Stimulated activated CD4-positive, alpha-beta T cell treated with anti-CD3 and anti-CD28 coated beads, Interleukin-1b, Interleukin-23, amount 100 ng/mL, for 4 hours (primary cell): Measurements from ENCODE around the gene XPO1.
A peak's percentile ranks its signal among the peaks of the same experiment; 100 is the strongest.
"Not testable (repeated sequence)": the region's sequence is repeated elsewhere in the genome, so short reads cannot be mapped to it uniquely, and the experiment has no call there.

Source experiments
- DNase-seq, 2 donors: peaks; one replicate each; pipeline ENCODE4 v3.0.0-alpha.2; 2020; ENCODE audit warnings: low read depth in 2 of 2

XPO1 gene, protein sequence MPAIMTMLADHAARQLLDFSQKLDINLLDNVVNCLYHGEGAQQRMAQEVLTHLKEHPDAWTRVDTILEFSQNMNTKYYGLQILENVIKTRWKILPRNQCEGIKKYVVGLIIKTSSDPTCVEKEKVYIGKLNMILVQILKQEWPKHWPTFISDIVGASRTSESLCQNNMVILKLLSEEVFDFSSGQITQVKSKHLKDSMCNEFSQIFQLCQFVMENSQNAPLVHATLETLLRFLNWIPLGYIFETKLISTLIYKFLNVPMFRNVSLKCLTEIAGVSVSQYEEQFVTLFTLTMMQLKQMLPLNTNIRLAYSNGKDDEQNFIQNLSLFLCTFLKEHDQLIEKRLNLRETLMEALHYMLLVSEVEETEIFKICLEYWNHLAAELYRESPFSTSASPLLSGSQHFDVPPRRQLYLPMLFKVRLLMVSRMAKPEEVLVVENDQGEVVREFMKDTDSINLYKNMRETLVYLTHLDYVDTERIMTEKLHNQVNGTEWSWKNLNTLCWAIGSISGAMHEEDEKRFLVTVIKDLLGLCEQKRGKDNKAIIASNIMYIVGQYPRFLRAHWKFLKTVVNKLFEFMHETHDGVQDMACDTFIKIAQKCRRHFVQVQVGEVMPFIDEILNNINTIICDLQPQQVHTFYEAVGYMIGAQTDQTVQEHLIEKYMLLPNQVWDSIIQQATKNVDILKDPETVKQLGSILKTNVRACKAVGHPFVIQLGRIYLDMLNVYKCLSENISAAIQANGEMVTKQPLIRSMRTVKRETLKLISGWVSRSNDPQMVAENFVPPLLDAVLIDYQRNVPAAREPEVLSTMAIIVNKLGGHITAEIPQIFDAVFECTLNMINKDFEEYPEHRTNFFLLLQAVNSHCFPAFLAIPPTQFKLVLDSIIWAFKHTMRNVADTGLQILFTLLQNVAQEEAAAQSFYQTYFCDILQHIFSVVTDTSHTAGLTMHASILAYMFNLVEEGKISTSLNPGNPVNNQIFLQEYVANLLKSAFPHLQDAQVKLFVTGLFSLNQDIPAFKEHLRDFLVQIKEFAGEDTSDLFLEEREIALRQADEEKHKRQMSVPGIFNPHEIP (N-terminal part only)

DNA sequence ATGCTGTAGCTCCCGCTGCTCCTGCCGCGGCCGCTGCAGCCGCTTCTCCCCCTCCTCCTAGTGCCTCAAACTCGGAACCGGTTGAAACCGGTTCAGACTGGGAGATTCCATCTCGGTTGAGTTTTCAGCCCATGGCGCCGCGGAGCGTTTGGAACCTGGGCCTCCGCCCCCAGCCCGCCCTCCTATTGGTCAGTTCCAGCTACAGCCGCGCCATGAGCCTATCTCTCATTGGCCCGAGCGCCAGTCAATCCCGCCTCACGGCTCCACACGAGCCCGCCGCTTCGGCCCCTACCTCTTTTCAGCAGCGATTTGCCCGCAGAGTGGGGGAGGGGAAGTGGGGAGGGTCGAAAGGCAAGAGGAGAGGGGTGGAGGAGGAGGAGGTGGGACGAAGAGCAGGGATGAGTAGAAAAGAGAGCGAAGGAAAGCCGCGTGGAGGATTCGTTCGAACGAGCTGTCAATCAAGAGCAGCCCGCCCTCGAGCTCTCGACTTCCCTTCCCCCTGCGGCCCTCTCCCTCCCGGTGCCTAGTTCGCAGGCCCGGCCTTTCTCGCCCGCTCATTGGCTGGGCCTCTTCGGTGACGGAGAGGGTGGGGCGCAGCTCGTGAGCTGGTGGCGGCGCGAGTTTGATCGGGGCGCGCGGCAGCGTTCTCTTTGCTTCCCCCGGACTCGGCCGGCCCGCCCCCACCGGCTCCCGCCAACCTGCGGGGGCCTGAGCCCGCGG is at the start of gene XPO1:
Gene XPO1 (minus strand): TSS at position 157 of the 720 bp plus-strand sequence. CDS start 4,459 bp downstream, outside the sequence.
- peak; percentile 97 to 99 for DNase-seq

DNA sequence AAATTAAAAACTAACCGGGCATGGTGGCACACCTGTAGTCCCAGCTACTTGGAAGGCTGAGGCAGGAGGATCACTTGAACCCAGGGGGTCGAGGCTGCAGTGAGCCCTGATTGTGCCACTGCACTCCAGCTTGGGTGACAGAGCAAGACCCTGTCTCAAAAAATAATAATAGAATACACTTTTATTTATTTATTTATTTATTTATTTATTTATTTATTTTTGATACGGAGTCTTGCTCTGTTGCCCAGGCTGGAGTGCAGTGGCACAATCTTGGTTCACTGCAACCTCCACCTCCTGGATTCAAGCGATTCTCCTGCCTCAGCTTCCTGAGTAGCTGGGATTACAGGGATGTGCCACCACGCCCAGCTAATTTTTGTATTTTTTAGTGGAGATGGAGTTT is 48.8 kb upstream of the XPO1 start:
- DNase-seq = not testable (repeated sequence)

DNA sequence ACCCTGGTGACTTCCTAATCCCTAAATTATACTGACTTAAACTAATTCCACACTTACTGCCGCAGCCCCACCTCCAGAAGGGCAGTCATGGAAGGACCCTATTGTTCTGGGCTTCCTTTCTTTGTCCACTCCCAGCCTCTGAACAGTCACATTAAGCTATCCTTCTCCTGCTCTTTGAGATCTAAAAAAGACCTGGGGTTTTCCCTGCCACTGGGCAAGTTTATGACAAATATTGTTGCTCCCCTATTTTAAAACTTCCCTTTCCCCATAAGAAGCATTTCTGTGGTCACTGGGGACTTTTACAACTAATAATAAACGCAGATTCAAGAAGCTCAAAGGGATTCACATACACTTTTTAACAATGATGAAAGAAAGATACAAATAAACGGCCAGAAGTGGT is 47.2 kb upstream of the XPO1 start:
- DNase-seq = no peak

DNA sequence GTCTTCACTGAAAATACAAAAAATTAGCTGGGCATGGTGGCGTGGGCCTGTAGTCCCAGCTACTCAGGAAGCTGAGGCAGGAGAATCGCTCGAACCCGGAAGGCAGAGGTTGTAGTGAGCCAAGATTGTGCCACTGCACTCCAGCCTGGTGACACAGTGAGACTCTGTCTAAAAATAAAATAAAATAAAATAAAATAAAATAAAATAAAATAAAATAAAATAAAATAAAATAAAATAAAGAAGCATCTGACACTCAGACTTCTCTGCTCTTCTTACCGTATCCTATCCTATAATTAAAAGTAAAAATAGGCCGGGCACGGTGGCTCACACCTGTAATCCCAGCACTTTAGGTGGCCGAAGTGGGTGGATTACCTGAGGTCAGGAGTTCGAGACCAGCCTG is 46.2 kb upstream of the XPO1 start:
- DNase-seq = not testable (repeated sequence)

DNA sequence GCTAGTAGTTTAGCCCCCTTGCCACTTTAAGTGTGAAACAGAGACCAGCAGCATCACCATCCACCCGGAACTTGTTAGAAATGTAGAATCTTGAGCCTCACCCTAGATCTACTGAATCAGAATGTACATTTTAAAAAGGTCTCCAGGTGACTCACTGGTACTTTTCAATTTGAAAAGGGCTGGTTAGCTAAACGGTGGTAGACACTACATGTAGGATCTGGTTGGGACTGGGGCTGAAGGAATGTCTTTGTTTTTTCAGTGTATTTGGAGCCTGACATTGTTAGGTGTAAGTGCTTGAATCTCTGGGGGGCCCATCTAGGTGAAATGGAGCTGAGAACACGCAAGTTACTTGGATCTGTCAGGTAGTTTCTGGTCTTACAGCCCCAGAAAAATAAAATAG is 44.0 kb upstream of the XPO1 start:
- DNase-seq = no peak

DNA sequence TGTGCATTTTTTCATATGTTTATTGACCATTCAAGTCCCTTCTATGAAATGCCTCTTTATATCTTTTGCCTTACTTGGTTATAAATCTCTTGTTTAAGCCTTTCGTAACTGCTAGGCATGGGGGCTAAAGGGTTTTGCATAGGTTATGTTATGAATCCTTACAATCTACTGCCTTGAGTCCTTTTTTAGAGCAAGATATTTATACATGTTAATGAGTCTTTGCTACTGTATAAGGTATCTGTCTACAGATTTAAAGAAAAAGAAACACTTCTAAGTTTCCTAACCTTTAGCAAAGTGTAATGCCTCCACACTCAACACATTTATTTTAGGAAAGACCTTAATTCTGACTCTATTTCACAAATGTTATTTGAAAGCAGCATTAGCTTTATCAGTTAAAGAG is 43.6 kb upstream of the XPO1 start:
- no peak for DNase-seq

DNA sequence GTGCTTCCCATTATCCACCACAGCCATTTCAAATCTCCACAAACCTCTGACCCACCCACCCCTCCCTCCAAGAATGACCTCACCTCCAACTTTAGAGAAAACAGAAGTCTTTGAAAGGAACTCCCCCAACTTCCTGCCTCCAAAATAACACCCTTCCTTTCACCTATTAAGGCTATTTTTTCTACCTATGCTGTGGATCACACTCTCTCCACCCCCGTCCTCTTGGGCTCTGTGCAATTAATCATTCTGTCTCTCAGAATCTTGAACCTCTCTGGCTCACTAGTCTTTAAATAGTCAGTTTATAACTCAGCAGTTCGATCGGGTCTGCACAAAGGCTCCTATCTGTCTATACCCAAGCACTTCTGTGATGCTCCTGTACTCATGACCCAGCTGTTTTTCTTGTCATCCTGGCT is 37.3 kb upstream of the XPO1 start:
- no peak for DNase-seq

DNA sequence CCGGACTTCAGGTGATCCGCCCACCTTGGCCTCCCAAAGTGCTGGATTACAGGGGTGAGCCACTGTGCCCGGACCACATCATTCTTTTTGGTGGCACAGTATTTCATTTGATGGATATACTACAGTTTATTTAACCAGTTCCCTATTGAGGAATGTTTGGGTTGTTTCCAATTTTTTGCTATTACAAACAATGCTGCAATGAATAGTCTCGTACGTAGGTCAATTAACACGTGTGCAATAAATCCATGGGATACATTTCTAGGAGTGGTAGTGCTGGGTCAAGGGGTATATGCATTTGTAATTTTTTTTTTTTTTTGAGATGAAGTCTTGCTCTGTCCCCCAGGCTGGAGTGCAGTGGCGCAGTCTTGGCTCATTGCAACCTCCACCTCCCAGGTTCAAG is 28.4 kb upstream of the XPO1 start:
- no peak for DNase-seq

DNA sequence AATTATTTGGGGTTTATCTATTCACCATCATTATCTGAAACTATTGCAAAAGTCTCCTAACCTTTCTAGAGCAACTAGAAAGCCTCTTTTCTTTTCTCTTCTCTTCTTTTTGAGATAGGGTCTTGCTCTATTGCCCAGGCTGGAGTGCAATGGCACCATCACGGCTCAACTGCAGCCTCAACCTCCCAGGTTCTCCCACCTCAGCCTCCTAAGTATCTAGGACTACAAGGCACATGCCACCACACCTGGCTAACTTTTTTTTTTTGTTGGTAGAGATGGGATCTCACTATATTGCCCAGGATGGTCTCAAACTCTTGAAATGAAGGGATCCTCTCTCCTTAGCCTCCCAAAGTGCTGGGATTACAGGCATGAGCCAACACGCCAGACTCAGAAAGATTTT is 24.5 kb upstream of the XPO1 start:
- DNase-seq = no peak

DNA sequence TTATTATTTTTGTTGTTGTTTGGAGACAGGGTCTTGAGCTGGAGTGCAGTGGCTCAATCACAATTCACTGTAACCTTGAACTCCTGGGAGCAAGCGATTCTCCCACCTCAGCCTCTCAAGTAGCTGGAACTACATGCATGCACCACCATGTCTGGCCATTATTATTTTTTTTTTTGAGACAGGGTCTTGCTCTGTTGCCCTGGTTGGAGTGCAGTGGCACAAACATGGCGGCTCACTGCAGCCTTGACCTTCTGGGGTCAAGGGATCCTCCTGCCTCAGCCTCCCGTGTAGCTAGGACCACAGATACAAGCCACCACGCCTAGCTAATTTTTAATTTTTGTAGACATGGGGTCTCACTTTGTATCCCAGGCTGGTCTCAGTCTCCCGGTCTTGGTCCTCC is 20.0 kb upstream of the XPO1 start:
- no peak for DNase-seq

DNA sequence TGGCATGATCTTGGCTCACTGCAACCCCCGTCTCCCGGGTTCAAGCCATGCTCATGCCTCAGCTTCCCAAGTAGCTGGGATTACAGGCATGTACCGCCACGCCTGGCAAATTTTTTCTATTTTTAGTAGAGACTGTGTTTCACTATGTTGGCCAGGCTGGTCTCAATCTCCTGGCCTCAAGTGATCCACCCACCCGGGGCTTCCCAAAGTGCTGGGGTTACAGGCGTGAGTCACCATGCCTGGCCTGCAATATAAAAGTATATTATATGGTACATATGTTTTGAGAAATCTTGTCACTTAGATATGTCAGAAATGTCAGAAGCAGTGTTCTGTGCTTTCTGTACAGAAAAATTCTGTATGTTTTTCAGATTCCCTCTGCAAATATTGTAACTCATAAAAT is 19.2 kb upstream of the XPO1 start:
- no peak for DNase-seq

DNA sequence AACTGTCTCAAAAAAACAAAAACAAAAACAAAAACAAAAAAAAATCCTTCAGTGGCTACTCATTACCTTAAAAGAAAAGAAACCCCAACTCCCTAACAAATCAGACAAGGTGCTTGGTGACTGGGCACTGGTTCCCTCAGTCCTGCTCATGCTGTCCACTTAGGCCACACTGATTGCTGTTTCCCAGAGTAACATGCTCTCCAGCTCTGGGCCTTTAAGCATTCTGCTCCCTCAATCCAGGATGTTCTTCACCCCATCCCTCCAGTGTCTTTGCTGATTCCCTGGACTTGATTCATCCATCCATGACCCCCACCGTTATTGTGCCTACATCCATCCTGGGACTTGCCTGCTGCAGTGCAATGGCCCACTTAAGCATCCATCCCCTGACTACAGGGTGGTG is 16.4 kb upstream of the XPO1 start:
- no peak for DNase-seq

DNA sequence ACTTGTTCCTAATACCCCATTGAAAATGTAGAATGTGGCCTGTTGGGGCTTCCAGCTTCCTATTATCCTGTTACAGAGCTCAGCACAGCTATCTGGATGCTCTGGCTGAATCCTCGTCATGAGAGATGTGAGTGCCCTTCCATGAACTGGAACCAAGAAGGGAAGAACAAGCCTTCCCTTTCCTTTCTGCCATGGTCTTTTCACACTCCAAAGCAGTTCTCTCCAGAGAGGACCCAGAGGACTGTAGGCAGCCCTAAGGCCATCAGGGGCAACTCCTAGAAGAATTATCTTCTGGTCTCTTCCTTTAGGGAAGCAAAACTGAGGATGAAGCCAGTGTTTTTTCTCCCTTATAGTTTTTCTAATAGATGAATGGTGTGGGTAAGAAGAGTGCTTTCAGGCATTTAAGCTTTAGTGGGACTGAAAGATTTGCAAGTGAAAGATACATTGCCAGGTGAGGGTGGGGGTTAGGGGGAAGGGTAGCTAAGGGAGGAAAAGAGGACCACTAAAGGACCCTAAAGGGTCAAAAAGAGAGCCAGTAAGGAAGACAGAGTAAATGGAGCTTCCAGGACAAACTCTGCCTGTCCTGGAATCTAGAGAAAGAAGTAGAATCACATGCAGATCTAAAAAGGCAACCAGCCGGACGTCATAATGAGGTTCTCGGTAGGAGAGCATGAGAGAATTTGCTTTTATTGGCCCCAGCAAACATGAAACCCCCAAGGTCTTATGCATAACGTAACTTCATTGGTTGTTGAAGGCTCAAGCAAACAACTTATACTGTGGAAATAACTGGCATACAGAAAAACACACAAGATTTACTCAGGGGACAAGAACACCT is 12.4 kb upstream of the XPO1 start:
- DNase-seq = no peak

DNA sequence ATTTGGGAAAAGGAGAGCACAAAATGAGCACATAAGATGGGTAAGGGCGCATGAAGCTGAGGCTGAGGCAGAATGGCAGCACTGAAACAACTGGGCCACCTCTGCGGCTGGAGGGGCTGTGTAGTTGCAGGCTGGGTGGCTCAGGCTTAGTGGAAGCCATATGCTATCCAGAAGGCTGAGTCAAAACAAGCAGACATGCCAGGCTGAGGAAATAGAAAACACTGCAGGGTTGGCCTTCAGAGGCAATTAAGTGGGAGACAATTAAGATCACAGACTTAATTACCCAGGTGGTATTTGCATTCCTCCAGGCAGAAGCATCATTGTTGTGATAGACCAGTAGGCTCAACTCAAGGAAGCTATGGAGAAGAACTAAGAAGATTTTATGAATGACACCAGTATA is 11.4 kb upstream of the XPO1 start:
- DNase-seq = no peak

DNA sequence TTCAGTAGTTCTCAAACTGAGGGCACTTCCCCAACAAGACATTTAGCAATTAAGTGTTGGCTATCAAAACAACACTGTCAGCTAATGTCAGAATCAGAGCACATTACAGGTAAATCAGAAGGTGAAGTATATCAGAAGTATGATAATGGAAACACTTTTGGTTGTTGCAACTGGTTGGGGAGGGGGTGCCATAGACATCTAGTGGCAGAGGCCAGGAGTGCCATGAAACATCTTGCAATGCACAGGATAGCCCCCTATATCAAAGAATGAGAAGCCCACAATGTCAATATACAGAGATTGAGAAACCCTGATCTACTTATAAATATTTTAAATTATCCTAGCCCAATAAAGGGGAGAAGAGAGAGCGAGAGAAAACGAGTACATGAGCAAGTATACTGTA is 4.9 kb upstream of the XPO1 start:
- no peak for DNase-seq

DNA sequence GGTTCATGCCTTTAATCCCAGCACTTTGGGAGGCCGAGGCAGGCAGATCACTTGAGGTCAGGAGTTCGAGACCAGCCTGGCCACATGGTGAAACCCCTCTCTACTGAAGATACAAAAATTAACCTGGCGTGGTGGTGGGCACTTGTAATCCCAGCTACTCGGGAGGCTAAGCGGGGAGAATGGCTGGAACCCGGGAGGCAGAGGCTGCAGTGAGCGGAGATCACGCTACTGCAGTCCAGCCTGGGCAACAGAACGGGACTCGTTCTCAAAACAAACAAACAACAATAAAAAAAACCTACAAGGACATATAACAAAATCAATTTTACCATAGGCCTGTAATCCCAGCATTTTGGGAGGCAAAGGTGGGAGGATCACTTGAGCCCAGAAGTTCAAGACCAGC is 2.0 kb upstream of the XPO1 start:
- not testable (repeated sequence) for DNase-seq

DNA sequence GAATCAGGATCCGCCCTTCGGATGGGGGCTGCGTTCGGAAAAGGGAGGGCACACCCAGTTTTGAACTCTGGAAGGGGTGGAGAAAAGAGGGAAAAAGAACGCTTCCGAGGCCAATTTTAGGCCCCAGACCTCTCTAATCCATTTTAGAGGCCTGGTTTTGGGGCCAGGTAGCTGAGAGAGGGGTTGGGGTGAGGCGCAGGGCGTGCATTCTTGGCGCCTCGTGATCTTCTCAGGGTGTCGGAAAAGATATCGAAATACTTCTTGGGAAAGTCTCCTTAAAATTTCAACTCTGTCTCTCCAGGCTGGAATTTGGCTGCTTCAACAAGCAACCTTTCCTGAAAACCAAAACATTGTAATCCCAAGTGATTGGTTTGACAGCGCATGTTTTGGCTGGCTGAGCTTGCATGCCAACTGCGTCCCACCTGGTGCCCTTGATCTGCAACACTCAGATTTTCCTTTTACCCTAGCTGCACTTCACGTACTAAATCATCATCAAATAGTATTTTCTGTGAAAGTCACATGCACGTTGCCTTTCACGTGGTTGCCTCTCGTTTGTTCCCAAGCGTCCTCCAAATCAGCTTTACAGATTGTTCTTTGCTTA is 864 bp upstream of the XPO1 start:
- peak; percentile 19 to 45 for DNase-seq

DNA sequence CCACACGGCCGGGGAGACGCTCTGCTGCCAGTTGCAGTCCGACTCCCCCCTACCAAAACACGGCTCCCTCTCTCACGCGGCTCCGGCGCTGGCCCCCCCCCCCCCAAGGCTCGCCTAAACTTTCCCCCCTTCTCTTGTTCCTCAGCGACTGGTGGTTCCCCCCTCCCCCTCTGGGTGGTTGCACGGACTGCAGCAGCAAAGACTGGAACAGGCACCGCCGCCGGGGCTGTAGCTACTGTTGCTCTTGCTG is 281 bp downstream of the XPO1 start:
- no peak for DNase-seq

DNA sequence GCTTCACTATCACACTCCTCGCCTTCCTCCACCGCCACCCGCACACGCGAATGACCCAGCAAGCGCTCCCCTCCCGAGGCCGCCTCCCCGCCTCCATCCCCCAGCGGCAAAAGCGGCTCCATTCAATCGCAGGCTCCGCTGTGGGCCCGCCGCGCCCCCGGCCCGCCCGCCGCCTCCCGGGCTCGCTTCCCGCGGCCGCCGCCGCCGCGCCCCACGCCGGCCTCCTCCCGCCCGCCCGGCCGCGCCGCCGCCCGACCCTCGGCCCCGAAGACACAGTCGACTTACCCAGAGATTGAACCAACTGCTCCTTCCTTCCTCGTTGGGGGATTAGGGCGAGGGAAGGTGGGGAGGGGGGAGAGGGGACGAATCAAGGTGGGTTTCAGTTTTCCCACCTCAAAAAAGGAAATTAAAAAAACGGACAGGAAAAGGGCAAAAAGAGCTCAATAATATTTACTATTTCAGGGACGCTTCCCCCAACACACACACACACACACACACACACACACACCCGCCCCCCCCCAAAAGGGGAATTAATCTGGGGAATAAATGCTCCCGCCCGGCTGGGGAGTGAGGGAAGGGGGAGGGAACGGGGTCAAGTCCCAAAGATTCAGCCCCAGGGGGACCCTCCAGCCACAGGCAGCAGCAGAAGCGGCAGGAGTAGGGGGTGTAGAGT is 743 bp downstream of the XPO1 start:
- DNase-seq = peak in 1 of 2 donors; percentile 43

DNA sequence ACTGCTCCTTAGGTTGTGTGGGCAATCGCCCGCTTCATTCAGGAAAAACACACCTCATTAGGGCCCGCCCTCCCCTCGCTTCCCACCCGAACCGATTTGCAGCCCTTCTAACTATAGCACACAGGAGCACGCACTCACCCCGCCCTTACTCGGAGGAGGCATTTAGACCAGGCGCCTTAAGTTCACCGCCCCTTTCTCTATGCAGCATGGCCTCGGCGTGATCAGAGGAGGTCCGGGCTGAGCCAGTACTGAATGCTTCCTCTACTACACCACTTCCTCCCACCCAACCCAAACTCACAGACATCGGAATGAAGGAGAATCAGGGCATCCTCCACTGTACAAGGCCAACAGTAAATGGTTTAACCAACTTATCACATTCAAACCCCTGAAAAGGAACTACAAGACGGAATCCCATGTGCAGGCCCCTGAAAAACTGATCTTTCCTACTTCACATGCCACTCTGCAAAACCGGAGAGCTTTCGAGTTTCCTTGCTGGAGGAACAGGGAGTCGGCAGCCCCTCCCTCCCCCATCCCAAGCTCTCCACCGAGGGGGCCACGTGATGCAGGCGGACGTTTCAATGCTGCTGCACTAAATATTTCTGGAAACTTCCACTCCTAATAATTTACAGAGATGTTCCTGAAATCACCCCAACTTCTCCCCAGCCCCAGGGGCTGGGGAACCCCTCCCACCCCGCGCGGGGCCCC is 1.4 kb downstream of the XPO1 start:
- peak; percentile 64 to 76 for DNase-seq
